T-helper 17 cell (primary cell): ENCODE measurements around the gene ADA. TPM values are rescaled to one million over a fixed set of nuclear protein-coding genes. Genes with fewer than 3 reads are reported as not detected.

Source experiments
- ATAC-seq: fragments of 150-1000 bp; cut with Tn5 transposase; 2 replicates; pipeline ENCODE4 v1.10.0; 2021; ENCODE audit warnings: mild to moderate bottlenecking, moderate library complexity
- DNase-seq, 3 donors: peaks; one replicate each; pipeline versions ENCODE4 v3.0.0 to v3.0.0-alpha.2; 2020 to 2021
- H3K9me3 ChIP-seq: one replicate; pipeline ENCODE4 v1.7.0; 2013; ENCODE audit warnings: low read length, mild to moderate bottlenecking; ENCODE audit not compliant: control insufficient read depth, poor library complexity, severe bottlenecking
- H3K27ac Mint-ChIP-seq: one replicate; pipeline ENCODE4 v1.8.0; 2022; ENCODE audit warnings: mild to moderate bottlenecking, moderate library complexity, mixed read lengths
- H3K27me3 Mint-ChIP-seq: one replicate; pipeline ENCODE4 v1.8.0; 2022; ENCODE audit warnings: mixed read lengths
- H3K36me3 Mint-ChIP-seq: one replicate; pipeline ENCODE4 v1.8.0; 2022; ENCODE audit warnings: low read depth, mixed read lengths
- H3K4me1 Mint-ChIP-seq: one replicate; pipeline ENCODE4 v1.8.0; 2022; ENCODE audit warnings: mild to moderate bottlenecking, mixed read lengths
- H3K4me3 Mint-ChIP-seq: one replicate; pipeline ENCODE4 v1.8.0; 2022; ENCODE audit warnings: mild to moderate bottlenecking, moderate library complexity, mixed read lengths
- total RNA-seq, 4 donors: library from RNA in 2 of 4; stranded (reverse) in 2 of 4; gene quantifications; one replicate each; pipeline ENCODE4 v1.2.3 and lab custom pipeline; 2022 to 2026

ADA gene
- total RNA-seq, 2 donors from 2014 or later: 36.0 to 36.1 TPM

GRCh38 chr20:44622501-44623270, 28.8 kb downstream of the ADA start:
- no peaks in the 10 kb centered on the region for H3K9me3 ChIP-seq
- Mint-ChIP-seq H3K4me1 (peaks cover 25% of the 10 kb centered on the region), H3K27me3 (no peaks in the 10 kb centered on the region), H3K4me3 (no peak overlapping the region), H3K36me3 (peaks cover 15% of the 10 kb centered on the region), H3K27ac (no peak overlapping the region)
- ATAC-seq (no peak), DNase-seq (no peak)

- no peak overlapping the region for H3K4me3 Mint-ChIP-seq
- H3K27me3 Mint-ChIP-seq: no peaks in the 10 kb centered on the region
- ATAC-seq (no peak), DNase-seq (no peak)
- H3K4me1 Mint-ChIP-seq: peaks cover 24% of the 10 kb centered on the region
- no peaks in the 10 kb centered on the region for H3K9me3 ChIP-seq
- peak overlapping the region; percentile 29 for H3K27ac Mint-ChIP-seq
- peaks cover 15% of the 10 kb centered on the region for H3K36me3 Mint-ChIP-seq
Observed at GRCh38 chr20:44621939-44622338, 29.6 kb downstream of the ADA start.

- Mint-ChIP-seq H3K4me1 (peaks cover 20% of the 10 kb centered on the region), H3K27ac (peak overlapping the region; percentile 29), H3K36me3 (peaks cover 11% of the 10 kb centered on the region), H3K4me3 (no peak overlapping the region), H3K27me3 (no peaks in the 10 kb centered on the region)
- H3K9me3 ChIP-seq: no peaks in the 10 kb centered on the region
- DNase-seq (no peak), ATAC-seq (no peak)
Observed at GRCh38 chr20:44621325-44621724, 30.2 kb downstream of the ADA start.

- Mint-ChIP-seq H3K4me3 (no peak overlapping the region), H3K27ac (peak overlapping the region; percentile 88), H3K4me1 (peaks cover 33% of the 10 kb centered on the region), H3K36me3 (peaks cover 9% of the 10 kb centered on the region), H3K27me3 (no peaks in the 10 kb centered on the region)
- no peaks in the 10 kb centered on the region for H3K9me3 ChIP-seq
- ATAC-seq: no peak
- no peak for DNase-seq
Observed at GRCh38 chr20:44620030-44620429, 31.5 kb downstream of the ADA start.

GRCh38 chr20:44619294-44619693, 32.2 kb downstream of the ADA start:
- peaks cover 36% of the 10 kb centered on the region for H3K4me1 Mint-ChIP-seq
- H3K36me3 Mint-ChIP-seq: peaks cover 10% of the 10 kb centered on the region
- ATAC-seq (no peak), DNase-seq (no peak)
- peak overlapping the region; percentile 88 for H3K27ac Mint-ChIP-seq
- H3K27me3 Mint-ChIP-seq: no peaks in the 10 kb centered on the region
- no peaks in the 10 kb centered on the region for H3K9me3 ChIP-seq
- H3K4me3 Mint-ChIP-seq: peak overlapping the region; percentile 19

GRCh38 chr20:44618318-44618731, 33.2 kb downstream of the ADA start:
- Mint-ChIP-seq H3K27me3 (no peaks in the 10 kb centered on the region), H3K27ac (peak overlapping the region; percentile 88), H3K4me1 (peaks cover 36% of the 10 kb centered on the region), H3K4me3 (no peak overlapping the region), H3K36me3 (peaks cover 10% of the 10 kb centered on the region)
- H3K9me3 ChIP-seq: no peaks in the 10 kb centered on the region
- DNase-seq: no peak
- ATAC-seq: peak; percentile 87

- no peak overlapping the region for H3K4me3 Mint-ChIP-seq
- peaks cover 35% of the 10 kb centered on the region for H3K4me1 Mint-ChIP-seq
Observed at GRCh38 chr20:44616604-44616964, 34.9 kb downstream of the ADA start.

GRCh38 chr20:44615876-44616603, 35.5 kb downstream of the ADA start:
- no peaks in the 10 kb centered on the region for H3K9me3 ChIP-seq
- H3K27ac Mint-ChIP-seq: peak overlapping the region; percentile 88
- H3K27me3 Mint-ChIP-seq: no peaks in the 10 kb centered on the region
- peak overlapping the region; percentile 31 for H3K4me3 Mint-ChIP-seq
- no peak for ATAC-seq
- H3K36me3 Mint-ChIP-seq: peaks cover 6% of the 10 kb centered on the region
- DNase-seq: no peak
- peaks cover 34% of the 10 kb centered on the region for H3K4me1 Mint-ChIP-seq

More at GRCh38 chr20:44616604-44616964, 34.9 kb downstream of the ADA start:
- ATAC-seq: no peak
- H3K27me3 Mint-ChIP-seq: no peaks in the 10 kb centered on the region
- H3K27ac Mint-ChIP-seq: peak overlapping the region; percentile 88
- peaks cover 8% of the 10 kb centered on the region for H3K36me3 Mint-ChIP-seq
- no peak for DNase-seq
- no peaks in the 10 kb centered on the region for H3K9me3 ChIP-seq

- H3K27ac Mint-ChIP-seq: peak overlapping the region; percentile 88
- H3K9me3 ChIP-seq: no peaks in the 10 kb centered on the region
- H3K36me3 Mint-ChIP-seq: peaks cover 6% of the 10 kb centered on the region
- no peaks in the 10 kb centered on the region for H3K27me3 Mint-ChIP-seq
- H3K4me1 Mint-ChIP-seq: peaks cover 36% of the 10 kb centered on the region
- DNase-seq (no peak), ATAC-seq (no peak)
- H3K4me3 Mint-ChIP-seq: peak overlapping the region; percentile 80
Observed at GRCh38 chr20:44615169-44615791, 36.2 kb downstream of the ADA start.

- Mint-ChIP-seq H3K4me1 (peaks cover 37% of the 10 kb centered on the region), H3K36me3 (peaks cover 6% of the 10 kb centered on the region), H3K4me3 (no peak overlapping the region), H3K27me3 (no peaks in the 10 kb centered on the region), H3K27ac (peak overlapping the region; percentile 88)
- no peak for ATAC-seq
- no peaks in the 10 kb centered on the region for H3K9me3 ChIP-seq
- DNase-seq: no peak
Observed at GRCh38 chr20:44614525-44614924, 37.0 kb downstream of the ADA start.

- Mint-ChIP-seq H3K27me3 (no peaks in the 10 kb centered on the region), H3K4me1 (peaks cover 33% of the 10 kb centered on the region), H3K27ac (peak overlapping the region; percentile 88), H3K36me3 (peaks cover 4% of the 10 kb centered on the region), H3K4me3 (no peak overlapping the region)
- ATAC-seq (no peak), DNase-seq (no peak)
- H3K9me3 ChIP-seq: no peaks in the 10 kb centered on the region
Observed at GRCh38 chr20:44613575-44613974, 37.9 kb downstream of the ADA start.

- Mint-ChIP-seq H3K27ac (peak overlapping the region; percentile 89), H3K36me3 (peaks cover 6% of the 10 kb centered on the region), H3K4me1 (peaks cover 16% of the 10 kb centered on the region), H3K4me3 (peak overlapping the region; percentile 70), H3K27me3 (no peaks in the 10 kb centered on the region)
- ATAC-seq (peak; percentile 51), DNase-seq (no peak)
- no peaks in the 10 kb centered on the region for H3K9me3 ChIP-seq
Observed at GRCh38 chr20:44610313-44610962, 41.1 kb downstream of the ADA start.
